PC-9 (cell line): ENCODE data around the gene NMNAT3.

Source experiments
- EZH2 ChIP-seq: fragments of 200-600 bp; sonication (generic); IDR thresholded peaks from 2 replicates; pipeline ENCODE4 v1.8.0; 2017; ENCODE audit warnings: antibody characterized with exemption, low read depth
- TF ChIP-seq, protein P1 (sequence below): fragments of 200-600 bp; sonication (generic); conservative IDR thresholded peaks from 2 replicates; pipeline ENCODE4 v1.6.1; 2017; ENCODE audit warnings: mixed run types, antibody characterized with exemption, mild to moderate bottlenecking, moderate library complexity

DNA sequence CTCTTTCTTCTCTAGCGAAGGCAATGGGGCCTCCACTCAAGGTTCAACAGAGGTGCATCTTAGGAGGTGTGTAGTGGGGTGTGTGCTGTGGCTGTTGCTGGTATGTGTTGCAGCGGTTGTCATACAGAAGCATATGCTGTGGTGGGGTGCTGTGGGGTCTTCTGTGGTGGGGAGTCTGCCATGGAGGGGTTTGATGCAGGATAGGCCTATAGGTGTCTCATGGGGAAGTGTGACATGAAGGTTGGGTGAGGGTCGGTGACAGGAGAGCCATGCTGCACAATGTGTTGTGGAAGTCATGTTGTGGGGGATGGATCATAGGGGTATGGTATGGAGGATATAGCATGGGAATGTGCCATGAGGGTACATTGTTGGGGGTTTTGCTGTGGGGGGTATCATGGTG, 20.3 kb downstream of the NMNAT3 start:
- TF ChIP-seq, protein P1, sequence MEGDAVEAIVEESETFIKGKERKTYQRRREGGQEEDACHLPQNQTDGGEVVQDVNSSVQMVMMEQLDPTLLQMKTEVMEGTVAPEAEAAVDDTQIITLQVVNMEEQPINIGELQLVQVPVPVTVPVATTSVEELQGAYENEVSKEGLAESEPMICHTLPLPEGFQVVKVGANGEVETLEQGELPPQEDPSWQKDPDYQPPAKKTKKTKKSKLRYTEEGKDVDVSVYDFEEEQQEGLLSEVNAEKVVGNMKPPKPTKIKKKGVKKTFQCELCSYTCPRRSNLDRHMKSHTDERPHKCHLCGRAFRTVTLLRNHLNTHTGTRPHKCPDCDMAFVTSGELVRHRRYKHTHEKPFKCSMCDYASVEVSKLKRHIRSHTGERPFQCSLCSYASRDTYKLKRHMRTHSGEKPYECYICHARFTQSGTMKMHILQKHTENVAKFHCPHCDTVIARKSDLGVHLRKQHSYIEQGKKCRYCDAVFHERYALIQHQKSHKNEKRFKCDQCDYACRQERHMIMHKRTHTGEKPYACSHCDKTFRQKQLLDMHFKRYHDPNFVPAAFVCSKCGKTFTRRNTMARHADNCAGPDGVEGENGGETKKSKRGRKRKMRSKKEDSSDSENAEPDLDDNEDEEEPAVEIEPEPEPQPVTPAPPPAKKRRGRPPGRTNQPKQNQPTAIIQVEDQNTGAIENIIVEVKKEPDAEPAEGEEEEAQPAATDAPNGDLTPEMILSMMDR: no peak
- TF ChIP-seq EZH2: no peak
